Hematopoietic multipotent progenitor cell treated with erythropoietin and hydrocortisone succinate and interleukin-3 and kit ligand, for 15 days (in vitro differentiated cells): ENCODE data around the gene KRT15.
A peak's percentile ranks its signal among the peaks of the same experiment; 100 is the strongest.

ENCODE experiments used
- DNase-seq: peaks from one replicate; pipeline ENCODE4 v3.0.0-alpha.2; 2015; ENCODE audit warnings: low spot score

Gene KRT15

GRCh38 chr17:41504246-41504977, 14.3 kb downstream of the KRT15 start:
- DNase-seq: no peak

DNA sequence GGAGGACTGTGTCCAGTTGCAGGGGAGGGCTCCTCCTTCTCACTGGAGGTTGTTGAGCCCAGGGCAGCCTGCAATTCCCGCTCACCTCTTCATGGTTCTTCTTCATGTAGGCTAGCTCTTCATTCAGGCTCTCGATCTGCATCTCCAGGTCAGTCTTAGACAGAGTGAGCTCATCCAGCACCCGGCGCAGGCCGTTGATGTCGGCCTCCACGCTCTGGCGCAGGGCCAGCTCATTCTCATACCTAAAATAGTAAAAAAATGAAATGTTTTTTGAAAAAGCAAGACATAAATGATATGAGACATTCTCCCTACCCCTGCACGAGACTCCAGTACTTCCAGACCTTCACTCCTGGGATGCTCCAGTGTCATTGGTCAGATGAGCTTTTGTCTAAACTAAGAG, 15.5 kb downstream of the KRT15 start:
- no peak for DNase-seq

DNA sequence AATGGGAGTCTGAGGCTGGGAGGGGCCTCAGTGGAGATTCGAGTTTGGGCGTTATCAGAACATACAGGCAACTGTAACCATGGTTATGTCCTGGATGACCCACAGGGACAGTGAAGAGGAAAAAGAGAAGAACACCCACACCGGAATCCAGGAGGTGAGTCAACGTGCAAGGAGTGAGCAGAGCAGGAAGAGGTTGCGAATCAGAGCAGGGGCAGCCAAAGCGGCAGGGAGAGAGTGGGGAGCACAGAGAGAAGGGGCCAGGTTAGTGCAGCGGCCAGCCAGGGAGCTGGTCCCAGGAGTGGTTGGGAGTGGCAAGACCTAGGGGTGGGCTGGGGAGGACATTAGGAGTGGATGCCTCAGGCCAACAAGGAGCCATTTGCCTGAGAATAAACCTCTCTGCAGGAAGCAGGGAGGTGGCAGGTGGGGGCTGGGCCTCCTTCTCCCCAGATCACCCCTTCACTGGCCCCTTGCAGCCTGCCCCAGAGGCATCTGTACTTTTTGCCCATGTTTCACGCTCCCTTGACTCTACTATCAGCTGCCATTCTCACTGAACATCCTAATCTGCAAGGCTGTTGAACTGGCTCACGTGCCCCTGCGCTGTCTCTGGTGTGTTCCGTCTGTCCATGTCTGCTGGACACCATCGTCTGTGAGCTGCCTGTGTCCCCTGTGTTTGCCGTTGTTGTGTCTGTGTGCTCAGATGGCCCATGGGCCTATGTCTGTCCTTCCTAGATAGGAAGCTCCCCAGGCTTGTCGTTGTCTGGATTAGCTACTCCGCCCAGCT, 18.4 kb downstream of the KRT15 start:
- peak; percentile 66 for DNase-seq

- DNase-seq: no peak
Measured at GRCh38 chr17:41499714-41500113, 19.0 kb downstream of the KRT15 start.

DNA sequence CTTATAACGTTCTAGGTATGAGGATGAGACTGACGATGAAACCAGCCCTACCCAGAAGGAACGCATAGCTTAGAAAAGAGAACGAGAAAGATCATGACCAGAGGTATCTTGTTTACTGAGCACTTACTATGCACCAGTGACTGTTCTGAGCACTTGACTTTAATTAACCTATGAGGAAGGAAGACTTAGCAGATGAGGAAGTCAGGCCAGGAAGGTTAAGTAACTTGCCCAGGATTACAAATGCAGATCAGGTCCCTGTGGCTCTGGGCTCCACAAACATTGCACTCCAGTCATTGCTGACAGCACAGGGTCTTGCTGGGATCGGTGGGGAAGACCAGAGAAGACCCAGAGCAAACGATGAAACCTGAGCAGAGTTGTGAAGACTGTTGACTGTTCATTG, 20.4 kb downstream of the KRT15 start:
- no peak for DNase-seq

DNA sequence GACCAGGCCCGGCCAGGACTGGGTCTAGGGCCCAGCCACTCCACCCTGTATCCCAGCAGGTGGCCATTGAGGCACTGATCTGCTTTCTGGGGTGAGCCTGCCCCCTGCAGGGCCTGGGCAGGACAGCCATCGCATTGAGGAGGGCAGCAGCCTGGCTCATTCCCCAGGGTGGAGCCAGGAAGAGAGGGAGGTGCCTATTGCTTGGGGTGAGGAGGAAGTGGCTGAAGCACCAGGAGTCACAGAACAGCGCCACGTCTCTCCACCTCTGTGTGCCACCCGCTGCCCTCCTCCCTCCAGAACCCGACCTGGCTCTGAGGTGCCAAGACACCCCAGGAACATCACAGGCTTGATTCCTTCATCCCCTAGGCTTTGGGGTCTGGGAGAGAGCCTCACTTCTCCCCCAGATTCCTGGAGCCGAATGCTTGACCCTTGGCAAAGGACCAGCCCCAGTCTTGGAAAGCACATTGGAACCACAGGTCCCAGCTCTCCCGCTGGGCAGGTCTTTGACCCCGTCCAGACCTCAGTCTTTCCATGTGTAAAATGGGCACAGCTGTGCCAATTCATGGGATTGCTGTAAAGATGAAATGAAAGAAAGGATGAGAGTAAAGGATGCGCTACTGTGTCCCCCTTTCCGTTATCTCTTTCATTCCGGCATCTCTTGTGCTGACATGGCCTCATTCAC, 21.7 kb downstream of the KRT15 start:
- peak; percentile 74 for DNase-seq

DNA sequence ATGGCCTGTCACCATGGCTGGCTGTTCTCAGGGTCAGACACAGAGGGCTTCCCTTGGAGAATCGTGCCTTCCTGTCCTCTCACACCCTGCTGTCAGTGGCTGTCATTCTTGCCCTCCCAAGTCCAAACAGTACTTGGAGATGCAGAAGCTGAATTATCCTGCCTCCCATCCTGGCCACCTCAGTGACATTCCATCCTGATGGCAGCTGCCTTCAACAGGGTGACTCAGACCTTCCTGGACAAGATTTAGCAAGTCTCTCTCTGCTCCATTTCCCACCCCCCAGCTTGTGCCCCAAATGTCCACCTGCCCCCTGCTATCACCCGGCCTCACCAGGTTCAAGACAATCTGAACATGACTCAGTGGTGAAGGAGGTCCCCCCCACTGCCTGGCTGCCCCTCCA, 24.2 kb downstream of the KRT15 start:
- no peak for DNase-seq

- DNase-seq: no peak
Measured at GRCh38 chr17:41492771-41493170, 25.9 kb downstream of the KRT15 start.

- no peak for DNase-seq
Measured at GRCh38 chr17:41492351-41492750, 26.3 kb downstream of the KRT15 start.

DNA sequence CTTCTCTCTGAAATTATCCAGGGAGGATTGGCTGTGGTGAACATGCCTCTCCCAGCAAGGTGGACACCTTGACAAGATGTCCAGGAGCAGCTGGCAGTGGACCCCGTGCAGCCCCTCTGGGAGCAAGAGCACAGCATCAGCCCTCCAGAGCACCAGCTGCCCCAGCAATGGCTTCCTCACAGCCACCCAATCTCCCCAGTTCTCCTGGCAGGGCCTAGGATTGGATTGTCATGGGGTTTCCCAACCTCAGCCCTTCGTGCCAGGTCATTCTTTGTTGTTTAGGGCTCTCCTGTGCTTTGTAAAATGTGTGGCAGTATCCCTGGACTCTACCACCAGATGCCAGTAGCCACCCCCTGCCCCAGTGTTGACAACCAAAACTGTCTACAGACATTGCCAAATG, 27.2 kb downstream of the KRT15 start:
- no peak for DNase-seq

DNA sequence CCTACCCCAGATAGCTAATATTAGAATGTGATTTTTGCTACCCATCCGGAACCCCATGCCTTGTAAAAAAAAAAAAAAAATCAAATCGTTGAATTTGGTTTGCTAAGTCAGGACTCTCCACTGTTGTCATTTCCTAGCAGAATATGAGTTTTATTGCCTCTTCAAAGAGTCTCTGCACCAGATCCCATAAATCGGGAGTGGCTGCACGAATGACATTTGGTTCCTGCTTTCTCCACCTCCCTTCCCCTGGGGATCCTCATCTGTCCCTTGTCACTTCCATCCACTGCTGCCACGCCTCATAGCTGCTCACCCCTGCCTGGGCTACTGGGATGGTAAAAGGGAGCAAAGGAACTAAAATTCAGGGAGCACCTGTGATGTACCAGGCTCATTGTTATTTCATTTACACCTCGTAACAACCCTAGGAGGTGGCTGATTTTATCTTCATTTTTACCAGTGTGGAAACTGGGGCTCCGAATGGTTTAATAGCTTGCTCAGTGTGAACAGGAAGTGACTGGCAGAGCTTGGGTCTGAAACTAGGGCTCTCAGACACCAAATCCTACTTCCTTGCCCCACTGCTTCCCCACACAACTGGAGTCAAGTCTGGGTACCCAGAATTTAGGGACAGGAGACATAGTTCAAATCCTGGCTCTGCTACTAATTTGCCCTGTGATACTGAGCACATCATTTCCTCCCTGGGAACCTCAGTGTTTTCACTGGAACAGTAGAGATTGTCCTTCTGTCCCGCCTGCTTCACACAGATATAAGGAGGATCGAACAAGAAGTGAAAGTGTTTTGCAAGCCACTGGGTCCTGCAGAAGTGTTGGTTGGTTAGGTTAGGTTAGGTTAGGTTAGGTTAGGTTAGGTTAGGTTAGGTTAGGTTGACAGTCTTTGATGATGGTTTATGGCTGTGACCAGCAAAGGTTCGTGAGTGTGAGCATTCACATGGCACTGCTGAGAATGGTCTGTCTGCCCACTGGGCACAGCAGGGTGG, 28.4 kb downstream of the KRT15 start:
- DNase-seq: no peak

DNA sequence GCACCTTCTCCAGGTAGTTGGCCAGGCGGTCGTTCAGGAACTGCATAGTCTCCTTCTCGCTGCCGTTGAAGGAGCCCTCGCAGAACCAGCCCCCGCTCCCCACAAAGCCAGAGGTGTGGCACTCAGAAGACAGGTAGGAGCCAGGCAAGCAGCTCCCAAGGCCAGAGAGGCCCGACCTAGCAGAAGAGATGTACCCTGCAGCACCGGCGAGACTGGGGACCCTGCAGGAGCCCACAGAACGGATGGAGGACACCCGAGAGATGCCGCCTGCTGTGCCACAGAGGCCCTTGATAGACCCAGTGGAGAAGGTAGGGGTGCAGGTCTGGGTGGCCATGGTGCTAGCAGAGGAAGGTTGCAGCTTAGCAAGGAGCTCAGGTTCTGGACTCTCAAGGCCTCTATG, 29.2 kb downstream of the KRT15 start, which contains the start of gene KRT36:
KRT36 (minus strand) TSS at position 380 of the 400 bp plus-strand sequence; CDS start at position 334, 46 bp downstream.
- no peak for DNase-seq

GRCh38 chr17:41486809-41487530, 31.7 kb downstream of the KRT15 start:
- DNase-seq: peak; percentile 65

- DNase-seq: no peak
Measured at GRCh38 chr17:41486316-41486715, 32.4 kb downstream of the KRT15 start.

DNA sequence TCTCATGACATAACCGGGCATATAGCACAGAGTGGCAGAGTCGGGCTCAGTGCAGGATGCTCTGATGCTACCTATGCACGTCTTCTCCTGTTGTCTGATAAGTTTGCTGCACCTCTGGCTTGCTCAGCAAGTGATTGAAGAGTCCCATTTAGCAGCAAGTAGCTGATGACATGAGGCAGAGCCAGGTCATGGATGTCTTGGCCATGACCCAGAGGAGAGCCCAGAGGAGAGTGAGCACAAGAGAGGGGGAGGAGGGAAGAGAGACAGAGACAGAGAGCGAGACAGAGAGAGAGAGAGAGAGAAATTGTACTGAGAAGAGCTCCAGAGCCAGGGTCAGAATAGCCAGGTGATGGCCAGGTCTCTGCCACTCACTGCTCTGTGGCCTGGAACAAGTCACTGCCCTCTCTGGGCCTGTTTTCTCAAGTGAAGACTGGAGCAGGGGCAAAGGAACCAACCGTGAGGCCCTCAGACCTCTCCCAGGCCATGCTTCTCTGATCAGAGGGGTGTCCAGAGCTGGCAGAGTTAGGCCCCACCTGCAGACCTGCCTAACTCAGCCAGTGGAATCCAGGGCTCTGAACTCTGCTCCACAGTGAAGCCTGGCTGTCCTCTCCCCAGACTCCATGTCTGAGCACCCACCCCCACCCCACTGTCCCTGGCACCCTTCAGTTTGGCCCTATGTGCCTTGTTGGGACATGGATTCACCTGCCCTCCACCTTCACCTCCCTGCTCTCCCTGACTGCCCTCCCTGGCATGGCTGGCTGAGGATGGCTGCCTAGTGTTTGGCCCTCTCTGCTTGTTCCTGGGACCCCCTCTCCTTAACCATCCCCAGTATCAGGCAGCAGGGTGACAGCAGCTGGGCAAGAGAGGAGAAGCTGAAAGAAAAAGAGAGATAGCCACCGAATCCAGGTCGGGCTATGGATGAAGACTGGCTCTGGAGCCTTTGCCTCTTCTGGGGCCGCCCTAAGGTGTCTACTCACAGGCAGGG, 33.5 kb downstream of the KRT15 start:
- no peak for DNase-seq

DNA sequence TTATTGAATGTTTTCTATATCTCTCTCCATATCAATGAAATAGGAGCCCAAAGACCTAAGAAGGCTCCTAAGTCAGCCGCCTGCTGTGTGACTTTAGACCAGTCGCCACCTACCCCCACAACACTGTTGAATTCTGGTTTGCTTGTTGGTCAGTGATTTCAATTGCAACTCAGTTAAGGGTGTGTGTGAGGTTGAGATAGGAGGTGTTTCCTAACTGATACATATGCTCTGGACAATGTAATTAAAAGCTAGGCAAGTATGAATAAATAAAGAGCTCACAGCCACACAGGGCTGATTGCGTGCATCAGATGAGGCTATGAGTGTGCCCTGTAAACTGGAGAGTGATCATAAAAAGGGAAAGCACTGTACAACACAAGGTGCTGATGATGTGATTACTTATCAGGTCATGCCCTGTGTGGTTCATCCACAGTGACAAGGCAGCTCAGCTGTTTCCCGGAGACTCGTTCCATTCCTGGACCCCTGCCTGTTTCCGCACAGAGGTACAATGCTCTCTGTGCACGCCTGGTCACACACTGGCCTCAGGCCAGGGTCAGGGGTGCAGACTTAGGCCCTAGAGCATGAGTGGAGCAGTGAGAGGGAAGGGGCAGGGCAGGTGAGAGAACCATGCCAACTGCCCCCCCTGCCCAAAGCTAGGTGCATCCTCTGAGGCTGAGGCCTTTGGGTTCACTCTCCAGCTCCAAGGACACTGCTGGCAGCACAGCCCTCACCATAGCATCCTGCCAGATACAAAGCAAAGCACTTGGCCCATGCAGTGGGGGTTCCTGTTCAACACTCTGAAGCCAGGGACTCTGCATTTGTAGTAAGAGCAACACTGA, 34.5 kb downstream of the KRT15 start:
- no peak for DNase-seq

- no peak for DNase-seq
Measured at GRCh38 chr17:41483531-41483930, 35.2 kb downstream of the KRT15 start.

DNA sequence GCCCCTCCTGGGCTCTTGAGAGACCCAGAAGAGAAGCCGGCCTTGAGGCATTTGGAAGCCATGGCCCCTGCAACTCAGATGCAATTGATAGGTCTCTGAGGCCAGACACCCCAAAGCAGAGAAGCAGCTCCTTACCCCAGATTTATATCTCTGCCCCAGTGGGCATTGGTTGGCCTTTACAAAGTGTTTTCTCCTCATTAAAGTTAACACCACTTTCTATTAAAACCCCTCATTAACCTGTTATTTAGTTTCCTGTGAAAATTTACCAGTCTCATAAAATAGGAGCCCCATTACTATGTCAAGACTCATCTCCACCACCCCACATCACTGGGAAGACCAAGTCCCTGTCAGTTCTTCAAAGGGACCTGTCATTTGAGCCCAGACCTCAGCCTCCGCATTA, 37.7 kb downstream of the KRT15 start, which contains the start of gene KRT35:
KRT35 (minus strand) TSS at position 116 of the 400 bp plus-strand sequence; CDS start at position 62, 54 bp downstream.
- no peak for DNase-seq

DNA sequence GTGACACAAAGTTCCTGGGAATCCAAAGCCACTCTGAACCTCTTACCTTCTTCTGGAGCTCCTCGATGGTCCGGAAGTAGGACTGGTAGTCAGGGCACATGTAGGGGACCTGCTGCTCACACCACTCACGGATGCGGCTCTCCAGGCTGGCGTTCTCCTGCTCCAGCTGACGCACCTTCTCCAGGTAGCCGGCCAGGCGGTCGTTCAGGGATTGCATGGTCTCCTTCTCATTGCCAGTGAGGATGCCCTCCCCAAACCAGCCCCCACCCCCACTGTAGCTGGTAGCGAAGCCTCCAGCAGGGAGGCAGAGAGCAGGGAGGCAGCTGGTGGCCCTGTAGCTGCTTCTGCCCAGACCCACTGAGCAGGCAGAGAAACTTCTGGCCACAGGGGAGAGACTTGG, 38.1 kb downstream of the KRT15 start:
- DNase-seq: no peak
